T-helper 2 cell (primary cell): Measurements from ENCODE around the gene SLC35A3.
"Not testable (repeated sequence)": the region's sequence is repeated elsewhere in the genome, so short reads cannot be mapped to it uniquely, and the experiment has no call there.

Experiments
- DNase-seq, 5 experiments: peaks; one replicate each; pipeline versions ENCODE4 v3.0.0 to v3.0.0-alpha.2; 2012 to 2022

SLC35A3 gene

GRCh38 chr1:100036718-100037655, 67.2 kb downstream of the SLC35A3 start:
- peak in 1 of 5 experiments; percentile 22 for DNase-seq

- no peak for DNase-seq
Measured at GRCh38 chr1:100037656-100037926, 67.8 kb downstream of the SLC35A3 start.

GRCh38 chr1:100037927-100038659, 68.3 kb downstream of the SLC35A3 start:
- peak; percentile 82 to 94 (median 86) for DNase-seq

GRCh38 chr1:100038660-100039287, 69.0 kb downstream of the SLC35A3 start:
- peak; percentile 24 to 88 (median 70) for DNase-seq

GRCh38 chr1:100039591-100039990, 69.8 kb downstream of the SLC35A3 start:
- DNase-seq, result no peak

GRCh38 chr1:100045206-100045605, 75.4 kb downstream of the SLC35A3 start:
- no peak for DNase-seq

GRCh38 chr1:100047235-100047708, 77.5 kb downstream of the SLC35A3 start:
- not testable (repeated sequence) for DNase-seq

- DNase-seq, result peak in 1 of 5 experiments; percentile 18
Measured at GRCh38 chr1:100050139-100050538, 80.3 kb downstream of the SLC35A3 start.

- DNase-seq, result no peak
Measured at GRCh38 chr1:100051401-100051800, 81.6 kb downstream of the SLC35A3 start.

GRCh38 chr1:100051893-100052292, 82.1 kb downstream of the SLC35A3 start:
- DNase-seq, result no peak

- no peak for DNase-seq
Measured at GRCh38 chr1:100053119-100053518, 83.3 kb downstream of the SLC35A3 start.

GRCh38 chr1:100053727-100054126, 83.9 kb downstream of the SLC35A3 start:
- no peak for DNase-seq

GRCh38 chr1:100061681-100062080, 91.9 kb downstream of the SLC35A3 start:
- DNase-seq, result peak in 1 of 5 experiments; percentile 51

GRCh38 chr1:100065183-100065968, 95.6 kb downstream of the SLC35A3 start:
- no peak for DNase-seq

GRCh38 chr1:100065969-100066227, 96.1 kb downstream of the SLC35A3 start:
- no peak for DNase-seq

GRCh38 chr1:100070201-100070939, 100.6 kb downstream of the SLC35A3 start:
- DNase-seq, result no peak

- no peak for DNase-seq
Measured at GRCh38 chr1:100073531-100073930, 103.7 kb downstream of the SLC35A3 start.

GRCh38 chr1:100074604-100075395, 105.0 kb downstream of the SLC35A3 start:
- no peak for DNase-seq

- no peak for DNase-seq
Measured at GRCh38 chr1:100075773-100076172, 106.0 kb downstream of the SLC35A3 start.

- DNase-seq, result no peak
Measured at GRCh38 chr1:100076319-100076718, 106.5 kb downstream of the SLC35A3 start.

GRCh38 chr1:100076744-100077143, 106.9 kb downstream of the SLC35A3 start:
- no peak for DNase-seq
